ENCODE data around the gene MRPL49. TPM values are rescaled to one million over a fixed set of nuclear protein-coding genes. Genes with fewer than 3 reads are reported as not detected.
A peak's percentile ranks its signal among the peaks of the same experiment; 100 is the strongest.

Gene MRPL49
- total and polyA plus RNA-seq, 9 of the 15 experiments (the other 6 are each of a cell fraction or from before 2014, with no cell fraction given), result 74.3 to 132 (median 91.2) TPM

- TF ChIP-seq THAP12 (CRISPR knock-in tag; IDR thresholded peaks at IDR 0.05), result peak; percentile 35
- TF ChIP-seq ZFP1 (CRISPR knock-in tag; IDR thresholded peaks at IDR 0.05), result no peak
- TF ChIP-seq RBM34 (IDR thresholded peaks at IDR 0.05; ENCODE audit: borderline replicate concordance, insufficient read depth, low read length), result no peak
- TF ChIP-seq MXD1 (CRISPR knock-in tag; IDR thresholded peaks at IDR 0.05; ENCODE audit: borderline replicate concordance, poor library complexity, severe bottlenecking), result no peak
- TF ChIP-seq RBBP5 (IDR thresholded peaks at IDR 0.05; ENCODE audit: borderline replicate concordance, insufficient read depth, low read length, poor library complexity, severe bottlenecking), result peak; percentile 70
- TF ChIP-seq ZNF79 (CRISPR knock-in tag; IDR thresholded peaks at IDR 0.05; ENCODE audit: low read depth), result no peak
- TF ChIP-seq CTCFL (IDR thresholded peaks at IDR 0.05; ENCODE audit: borderline replicate concordance, insufficient read depth, low read depth, low read length, poor library complexity, severe bottlenecking), result peak; percentile 96
- no peak for TF ChIP-seq SMARCC2 (IDR thresholded peaks at IDR 0.05; ENCODE audit: low read depth)
- no peak for TF ChIP-seq CGGBP1 (CRISPR knock-in tag; IDR thresholded peaks at IDR 0.05)
- no peak for TF ChIP-seq SPI1 (IDR thresholded peaks at IDR 0.05; ENCODE audit: borderline replicate concordance, low read depth, low read length)
- TF ChIP-seq TCFL5 (CRISPR knock-in tag; conservative IDR thresholded peaks at IDR 0.05), result no peak
- TF ChIP-seq MBD1 (CRISPR knock-in tag; IDR thresholded peaks at IDR 0.05), result no peak
- TF ChIP-seq HNRNPLL (IDR thresholded peaks at IDR 0.05; ENCODE audit: low read depth, low read length, poor library complexity, severe bottlenecking), result no peak
- no peak for TF ChIP-seq OTX1 (CRISPR knock-in tag; IDR thresholded peaks at IDR 0.05)
- TF ChIP-seq PPARD (CRISPR knock-in tag; IDR thresholded peaks at IDR 0.05), result no peak
These were observed 9.4 kb upstream of the MRPL49 start (continued) for GRCh38 chr11:65112546-65113360.
